ENCODE measurements around the gene HMCN2. TPM values are rescaled to one million over a fixed set of nuclear protein-coding genes. Genes with fewer than 3 reads are reported as not detected.

The HMCN2 gene
- total RNA-seq, 1 donor from 2014 or later: 3.3 TPM

- intact Hi-C loops (cut with DNase I): loop anchor here (2.0 kb wide), 1 partner anchor 222 kb away; no protein-coding TSS in a partner anchor
- DNase-seq (ENCODE audit: low spot score) (peak; percentile 83), ATAC-seq (peak; percentile 77)
These were observed 195.7 kb downstream of the HMCN2 start for GRCh38 chr9:130461218-130461630.

GRCh38 chr9:130461731-130462130 lies 196.2 kb downstream of the HMCN2 start:
- ATAC-seq (no peak), DNase-seq (ENCODE audit: low spot score) (no peak)
- intact Hi-C loops (cut with DNase I): loop anchor here (2.0 kb wide), 1 partner anchor 221 kb away; no protein-coding TSS in a partner anchor

- DNase-seq (ENCODE audit: low spot score) (no peak), ATAC-seq (no peak)
- intact Hi-C loops (cut with DNase I): no loop called here
These were observed 197.4 kb downstream of the HMCN2 start for GRCh38 chr9:130462685-130463540.

- ATAC-seq: no peak
- intact Hi-C loops (cut with DNase I): no loop called here
- no peak for DNase-seq (ENCODE audit: low spot score)
These were observed 198.5 kb downstream of the HMCN2 start for GRCh38 chr9:130463763-130464745.

- no peak for DNase-seq (ENCODE audit: low spot score)
- intact Hi-C loops (cut with DNase I): no loop called here
These were observed 200.0 kb downstream of the HMCN2 start for GRCh38 chr9:130465383-130466096.

GRCh38 chr9:130466537-130467217 lies 201.1 kb downstream of the HMCN2 start:
- ATAC-seq: no peak
- DNase-seq (ENCODE audit: low spot score): no peak
- intact Hi-C loops (cut with DNase I): no loop called here

More at GRCh38 chr9:130465383-130466096, 200.0 kb downstream of the HMCN2 start:
- ATAC-seq: no peak

GRCh38 chr9:130467316-130467715 lies 201.8 kb downstream of the HMCN2 start:
- DNase-seq (ENCODE audit: low spot score) (no peak), ATAC-seq (no peak)
- intact Hi-C loops (cut with DNase I): no loop called here

- DNase-seq (ENCODE audit: low spot score): no peak
- intact Hi-C loops (cut with DNase I): no loop called here
These were observed 203.0 kb downstream of the HMCN2 start for GRCh38 chr9:130468566-130468965.

GRCh38 chr9:130470269-130470668 lies 204.7 kb downstream of the HMCN2 start:
- intact Hi-C loops (cut with DNase I): no loop called here
- DNase-seq (ENCODE audit: low spot score) (no peak), ATAC-seq (no peak)

More at GRCh38 chr9:130468566-130468965, 203.0 kb downstream of the HMCN2 start:
- ATAC-seq: no peak

- intact Hi-C loops (cut with DNase I): no loop called here
- DNase-seq (ENCODE audit: low spot score) (no peak), ATAC-seq (no peak)
These were observed 205.4 kb downstream of the HMCN2 start for GRCh38 chr9:130470950-130471349.

- intact Hi-C loops (cut with DNase I): no loop called here
- DNase-seq (ENCODE audit: low spot score) (no peak), ATAC-seq (no peak)
These were observed 206.0 kb downstream of the HMCN2 start for GRCh38 chr9:130471411-130472183.

- ATAC-seq (peak; percentile 9), DNase-seq (ENCODE audit: low spot score) (no peak)
- intact Hi-C loops (cut with DNase I): no loop called here
These were observed 206.7 kb downstream of the HMCN2 start for GRCh38 chr9:130472184-130472705.

- DNase-seq (ENCODE audit: low spot score): no peak
- ATAC-seq: no peak
- intact Hi-C loops (cut with DNase I): no loop called here
These were observed 207.4 kb downstream of the HMCN2 start for GRCh38 chr9:130473009-130473408.

- DNase-seq (ENCODE audit: low spot score) (no peak), ATAC-seq (no peak)
- intact Hi-C loops (cut with DNase I): no loop called here
These were observed 208.0 kb downstream of the HMCN2 start for GRCh38 chr9:130473566-130473965.

GRCh38 chr9:130474106-130474505 lies 208.5 kb downstream of the HMCN2 start:
- intact Hi-C loops (cut with DNase I): no loop called here
- ATAC-seq (no peak), DNase-seq (ENCODE audit: low spot score) (no peak)

GRCh38 chr9:130476151-130476730 lies 210.7 kb downstream of the HMCN2 start:
- no peak for DNase-seq (ENCODE audit: low spot score)
- no peak for ATAC-seq
- intact Hi-C loops (cut with DNase I): no loop called here

- intact Hi-C loops (cut with DNase I): no loop called here
- ATAC-seq: no peak
- no peak for DNase-seq (ENCODE audit: low spot score)
These were observed 212.0 kb downstream of the HMCN2 start for GRCh38 chr9:130477564-130477963.

Measured in sciatic nerve (tissue), 2 donors.